NCI-H1930 (cell line): ENCODE data around the gene SOST.
"Not testable (repeated sequence)": the region's sequence is repeated elsewhere in the genome, so short reads cannot be mapped to it uniquely, and the experiment has no call there.

Source experiments
- DNase-seq, 2 experiments: peaks; one replicate each; lab custom pipeline; 2025; lab: John Stamatoyannopoulos, UW

SOST gene

DNA sequence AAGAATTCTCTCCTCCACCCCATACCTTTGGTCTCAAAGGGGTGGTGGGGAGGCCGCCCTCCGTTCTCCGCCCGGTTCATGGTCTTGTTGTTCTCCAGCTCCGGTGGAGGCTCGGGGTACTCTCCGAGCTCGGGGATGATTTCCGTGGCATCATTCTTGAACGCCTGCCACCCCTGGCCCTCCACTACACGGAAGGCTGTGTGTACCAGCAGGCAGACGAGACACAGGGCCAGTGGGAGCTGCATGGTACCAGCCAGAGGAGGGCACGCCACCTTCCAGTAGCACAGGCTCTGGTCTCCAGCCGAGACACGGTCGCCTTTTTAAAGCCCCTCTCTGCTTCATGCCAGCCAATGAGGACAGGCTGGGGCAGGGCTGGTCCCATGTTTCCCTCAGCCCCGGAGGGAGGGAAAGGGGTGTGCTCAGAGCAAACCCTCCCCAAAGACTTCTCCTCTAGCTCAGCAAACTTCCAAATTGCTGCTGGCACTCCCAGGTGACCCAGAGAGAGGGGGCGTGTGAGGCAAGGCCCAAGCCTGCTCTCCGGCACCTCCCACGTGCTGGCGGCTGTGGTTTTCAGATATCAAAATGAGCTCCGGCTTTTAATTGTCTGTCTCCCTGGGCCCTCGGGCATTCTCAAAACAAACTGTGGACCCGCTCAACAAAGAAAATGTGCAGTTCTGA, at the start of gene SOST:
Gene SOST, minus strand, starts transcription at position 295 of the 678 bp plus-strand sequence. Its CDS starts 50 bp downstream, at position 245.
- no peak for DNase-seq

DNA sequence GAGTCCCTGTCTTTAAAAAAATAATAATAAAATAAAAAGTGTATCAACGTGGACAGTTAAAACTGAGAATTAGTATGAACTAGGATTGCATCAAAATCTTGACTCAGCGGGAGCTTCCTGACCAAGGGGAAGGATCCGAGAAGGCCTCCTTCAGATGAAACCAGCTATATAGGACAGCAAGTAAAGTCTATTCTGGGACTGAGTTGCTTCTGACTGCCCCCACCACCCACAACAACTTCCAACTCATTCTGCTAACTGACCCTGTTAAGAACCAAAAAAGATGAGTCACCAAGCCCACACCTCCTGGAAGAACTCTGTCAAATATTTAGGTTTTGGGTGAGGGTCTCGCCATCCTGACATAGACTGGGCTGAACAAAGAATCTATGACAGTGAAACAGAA, 49.5 kb upstream of the SOST start:
- no peak for DNase-seq

DNA sequence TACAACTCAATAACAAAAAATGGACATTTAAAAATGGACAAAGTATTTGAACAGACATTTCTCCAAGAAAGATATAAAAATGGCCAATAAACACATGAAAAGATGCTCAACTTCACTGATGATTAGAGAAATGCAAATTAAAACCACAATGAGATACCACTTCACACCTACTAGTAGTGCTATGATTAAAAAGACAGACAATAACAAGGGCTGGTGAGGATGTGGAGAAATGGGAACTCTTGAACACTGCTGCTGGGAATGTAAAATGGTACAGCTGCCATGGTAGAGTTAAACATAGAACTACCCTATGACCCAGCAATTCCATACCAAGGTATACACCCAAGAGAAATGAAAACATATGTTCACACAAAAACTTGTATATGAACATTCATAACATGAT, 46.5 kb upstream of the SOST start:
- no peak for DNase-seq

DNA sequence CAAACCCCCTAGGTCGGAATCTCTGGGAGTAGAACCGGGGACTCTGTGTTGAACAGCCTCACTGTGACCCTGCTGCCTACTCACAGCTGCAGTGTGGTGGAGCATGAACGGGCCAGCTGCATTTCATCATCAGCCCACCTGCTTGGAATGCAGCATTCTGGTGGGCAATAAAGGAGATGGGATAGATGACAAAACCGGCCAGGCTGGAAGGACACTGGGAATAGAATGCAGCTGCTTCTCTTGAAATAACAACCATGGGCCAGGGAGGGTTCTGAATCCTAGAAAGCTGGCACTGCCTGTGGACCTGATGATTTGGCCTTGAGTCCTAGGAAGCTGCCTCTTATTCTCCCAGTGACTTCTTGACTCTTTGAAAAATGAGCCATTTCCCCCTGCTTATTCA, 45.2 kb upstream of the SOST start:
- DNase-seq = no peak

DNA sequence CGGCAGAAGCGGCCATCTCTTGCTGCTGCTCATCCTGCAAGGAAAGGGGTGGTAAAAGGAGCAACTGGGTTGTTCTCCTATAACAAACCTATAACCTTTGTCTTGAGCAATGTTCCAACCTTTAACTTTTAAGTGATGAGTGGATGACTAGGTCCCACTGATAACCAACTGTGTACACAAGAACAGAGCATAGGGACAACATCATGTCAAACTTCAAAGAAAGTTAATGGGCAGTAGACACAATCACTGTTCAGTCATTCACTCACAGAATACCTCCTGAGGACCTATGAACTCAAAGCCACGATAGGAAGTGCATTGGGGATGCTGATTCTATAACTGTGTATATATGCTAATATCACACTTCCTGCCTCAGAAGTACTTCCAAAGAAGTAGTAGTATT, 43.3 kb upstream of the SOST start:
- no peak for DNase-seq

DNA sequence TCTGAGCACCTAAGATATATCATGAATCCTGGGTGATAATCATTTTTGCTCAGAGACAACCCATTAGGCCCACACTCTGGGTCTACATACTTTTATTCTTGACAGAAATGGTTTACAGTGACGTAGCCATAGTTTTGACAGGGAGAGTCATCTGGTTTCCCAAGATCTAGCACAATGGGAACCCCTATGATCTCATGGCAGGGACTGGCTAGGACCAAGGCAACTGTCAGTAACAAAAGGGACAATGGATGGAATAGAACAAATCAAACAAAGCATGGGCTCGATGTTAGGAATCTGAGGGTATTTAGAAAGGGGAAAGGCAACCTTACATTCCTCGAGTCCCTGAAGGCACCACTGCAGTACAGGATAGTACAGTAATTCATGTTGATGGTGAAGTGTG, 42.1 kb upstream of the SOST start:
- DNase-seq = no peak

DNA sequence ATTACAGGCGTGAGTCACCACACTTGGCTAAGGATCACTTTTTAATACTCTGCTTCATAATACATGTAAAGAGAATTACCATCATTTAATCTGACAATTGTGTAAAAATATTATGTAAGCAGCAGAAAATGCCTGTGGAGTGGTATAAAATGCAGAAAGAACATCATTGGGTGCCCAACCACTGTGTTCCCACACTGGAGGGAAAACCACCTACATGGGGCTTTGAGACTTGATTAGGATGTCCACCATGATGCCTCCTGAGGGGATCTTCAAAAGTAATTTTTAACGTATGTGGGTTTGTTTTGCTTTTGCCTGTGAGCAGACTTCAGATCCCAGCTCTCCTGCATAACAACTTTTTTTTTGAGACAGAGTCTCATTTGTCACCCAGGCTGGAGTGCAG, 40.5 kb upstream of the SOST start:
- DNase-seq = no peak

DNA sequence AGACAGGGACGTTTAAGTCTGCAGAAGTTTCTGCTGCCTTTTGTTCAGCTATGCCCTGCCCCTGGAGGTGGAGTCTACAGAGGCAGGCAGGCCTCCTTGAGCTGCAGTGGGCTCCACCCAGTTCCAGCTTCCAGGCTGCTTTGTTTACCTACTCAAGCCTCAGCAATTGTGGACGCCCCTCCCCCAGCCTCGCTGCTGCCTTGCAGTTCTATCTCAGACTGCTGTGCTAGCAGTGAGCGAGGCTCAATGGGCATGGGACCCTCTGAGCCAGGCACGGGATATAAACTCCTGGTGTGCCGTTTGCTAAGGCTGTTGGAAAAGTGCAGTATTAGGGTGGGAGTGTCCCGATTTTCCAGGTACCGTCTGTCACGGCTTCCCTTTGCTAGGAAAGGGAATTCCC, 39.4 kb upstream of the SOST start:
- not testable (repeated sequence) for DNase-seq

DNA sequence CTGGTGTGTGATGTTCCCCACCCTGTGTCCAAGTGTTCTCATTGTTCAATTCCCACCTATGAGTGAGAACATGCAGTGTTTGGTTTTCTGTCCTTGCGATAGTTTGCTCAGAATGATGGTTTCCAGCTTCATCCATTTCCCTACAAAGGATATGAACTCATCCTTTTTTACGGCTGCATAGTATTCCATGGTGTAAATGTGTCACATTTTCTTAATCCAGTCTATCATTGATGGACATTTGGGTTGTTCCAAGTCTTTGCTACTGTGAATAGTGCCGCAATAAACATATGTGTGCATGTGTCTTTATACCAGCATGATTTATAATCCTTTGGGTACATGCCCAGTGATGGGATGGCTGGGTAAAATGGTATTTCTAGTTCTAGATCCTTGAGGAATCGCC, 34.1 kb upstream of the SOST start:
- not testable (repeated sequence) for DNase-seq

DNA sequence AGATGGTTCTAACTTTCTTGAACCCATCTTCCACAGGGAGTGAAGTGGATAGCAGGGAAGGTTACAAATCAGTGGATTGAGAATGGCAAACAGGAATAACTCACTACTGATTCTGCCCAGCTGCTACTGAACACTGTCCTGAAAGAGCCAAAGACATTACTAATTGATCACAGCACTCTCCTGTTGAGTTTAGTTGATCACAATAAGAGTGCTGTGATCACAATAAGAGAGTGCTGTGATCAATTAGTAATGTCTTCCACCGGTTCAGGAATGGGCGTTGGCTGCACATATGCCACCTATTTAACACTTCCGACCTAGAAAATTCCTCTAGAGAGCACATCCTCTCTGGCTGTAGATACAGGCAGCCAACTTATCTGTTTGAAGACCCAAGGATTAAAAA, 33.0 kb upstream of the SOST start:
- no peak for DNase-seq

DNA sequence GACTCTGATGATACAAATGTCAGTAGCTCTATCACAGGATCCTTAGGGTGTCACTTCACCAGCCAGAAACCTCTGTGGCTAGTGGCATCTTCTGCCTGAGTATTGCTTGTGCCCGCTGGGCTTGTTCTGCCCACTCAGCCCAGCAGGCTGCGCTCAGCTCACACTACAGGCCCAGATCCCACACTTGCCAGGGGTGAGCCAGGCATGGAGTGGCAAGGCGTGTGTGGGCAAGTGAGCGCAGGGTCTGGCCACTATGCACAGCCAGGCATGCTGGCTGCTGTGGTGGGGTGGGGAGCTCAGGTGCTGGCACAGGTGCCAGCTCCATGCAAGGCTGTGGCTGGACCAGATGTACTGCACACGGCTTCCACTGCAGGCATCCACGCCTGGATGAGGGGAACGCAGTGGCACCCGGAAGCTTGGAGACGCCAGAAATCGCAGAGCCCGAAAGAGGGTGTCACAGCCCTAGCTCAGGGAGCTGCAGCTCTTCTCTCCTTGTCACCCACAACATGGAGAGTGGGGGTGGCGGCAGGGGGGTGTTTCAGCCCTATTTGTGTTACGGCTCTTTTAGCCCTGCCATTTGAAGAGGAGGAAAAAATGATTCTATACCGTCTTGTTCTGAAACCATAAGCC, 31.8 kb upstream of the SOST start:
- DNase-seq = no peak

DNA sequence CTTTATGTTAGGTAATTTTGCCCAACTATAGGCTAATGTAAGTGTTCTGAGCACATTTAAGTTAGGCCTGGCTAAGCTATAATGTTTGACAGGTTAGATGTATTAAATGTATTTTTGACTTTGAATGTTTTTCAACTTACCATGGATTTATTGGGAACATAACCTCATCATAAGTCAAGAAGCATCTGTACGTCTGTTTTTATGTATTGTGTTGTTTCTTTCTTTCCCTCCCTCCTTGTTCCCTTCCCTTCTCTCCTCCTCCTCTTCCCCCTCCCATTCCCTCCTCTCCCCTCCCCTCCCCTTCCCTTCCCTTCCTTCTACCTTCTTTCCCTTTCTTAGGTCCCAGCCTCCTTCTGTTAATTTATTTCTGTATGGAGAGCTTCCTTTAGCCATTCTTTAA, 30.9 kb upstream of the SOST start:
- DNase-seq = no peak

DNA sequence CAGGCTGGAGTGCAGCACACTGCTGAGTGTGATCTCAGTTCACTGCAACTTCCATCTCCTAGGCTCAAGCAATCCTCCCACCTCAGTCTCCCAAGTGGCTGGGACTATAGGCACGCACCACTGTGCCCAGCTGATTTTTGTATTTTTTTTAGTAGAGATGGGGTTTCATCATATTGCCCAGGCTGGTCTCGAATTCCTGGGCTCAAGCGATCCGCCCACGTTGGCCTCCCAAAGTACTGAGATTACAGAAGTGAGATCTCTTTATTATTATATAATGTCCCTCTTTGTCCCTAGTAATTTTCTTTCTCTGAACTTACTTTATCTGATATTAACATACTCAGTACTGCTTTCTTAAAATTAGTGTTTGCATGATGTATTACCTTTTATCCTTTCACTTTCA, 29.9 kb upstream of the SOST start:
- DNase-seq = no peak

DNA sequence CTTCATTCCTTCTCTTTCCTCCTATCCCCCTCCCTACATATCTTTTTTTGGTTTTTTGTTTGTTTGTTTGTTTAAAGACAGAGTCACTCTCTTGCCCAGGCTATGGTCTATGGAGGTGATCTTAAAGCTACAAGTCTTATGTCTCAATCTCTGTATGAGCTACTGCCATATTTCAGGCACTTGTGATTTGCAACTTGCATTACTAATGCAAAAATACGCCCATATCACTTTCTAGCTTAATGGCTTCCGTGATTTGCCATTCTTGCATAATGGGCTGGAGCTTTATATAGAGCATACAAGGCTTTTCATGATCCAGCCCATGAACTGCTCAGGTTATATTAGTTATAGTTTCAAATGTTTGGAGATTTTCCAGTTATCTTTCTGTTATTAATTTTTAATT, 29.1 kb upstream of the SOST start:
- DNase-seq = no peak

DNA sequence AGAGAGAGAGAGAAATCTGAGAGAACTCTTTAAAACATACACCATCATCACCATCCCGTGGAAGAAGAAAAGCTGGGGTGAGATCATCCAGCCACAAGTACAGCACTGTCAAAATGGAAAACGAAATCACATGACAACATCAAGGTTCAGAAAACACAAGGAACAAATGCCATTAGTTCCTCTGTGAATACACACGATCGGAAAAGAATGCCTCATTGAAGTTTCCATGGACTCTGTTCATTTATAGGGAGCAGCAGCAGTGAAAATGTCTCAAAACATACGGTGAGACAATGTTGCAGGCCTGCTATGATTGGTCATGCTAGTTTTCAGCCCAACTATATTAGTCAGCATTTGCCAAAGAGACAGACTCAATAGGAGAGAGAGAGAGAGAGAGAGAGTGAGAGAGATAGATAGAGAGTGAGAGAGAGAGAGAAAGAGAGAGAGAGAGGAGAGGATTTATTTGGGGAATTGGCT, 26.1 kb upstream of the SOST start:
- DNase-seq = no peak

DNA sequence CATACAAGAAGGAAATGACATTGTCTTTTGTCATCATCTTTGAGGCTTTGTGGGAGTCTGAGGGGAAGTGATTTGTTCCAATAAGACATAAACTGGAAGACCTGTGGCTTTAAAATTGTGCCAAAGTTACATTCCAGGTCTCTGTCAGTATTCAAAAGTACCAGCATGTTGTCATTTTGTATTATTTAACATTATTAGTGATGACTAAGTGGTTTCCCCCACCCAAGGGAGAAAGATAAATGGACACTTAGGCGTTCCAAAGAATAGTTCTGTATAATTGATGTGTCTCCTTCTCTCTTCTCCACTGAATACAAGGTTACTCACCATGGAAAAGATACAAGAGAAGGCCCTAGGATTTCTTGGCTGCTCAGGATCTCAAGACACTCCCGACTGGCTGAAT, 25.5 kb upstream of the SOST start:
- DNase-seq = no peak

DNA sequence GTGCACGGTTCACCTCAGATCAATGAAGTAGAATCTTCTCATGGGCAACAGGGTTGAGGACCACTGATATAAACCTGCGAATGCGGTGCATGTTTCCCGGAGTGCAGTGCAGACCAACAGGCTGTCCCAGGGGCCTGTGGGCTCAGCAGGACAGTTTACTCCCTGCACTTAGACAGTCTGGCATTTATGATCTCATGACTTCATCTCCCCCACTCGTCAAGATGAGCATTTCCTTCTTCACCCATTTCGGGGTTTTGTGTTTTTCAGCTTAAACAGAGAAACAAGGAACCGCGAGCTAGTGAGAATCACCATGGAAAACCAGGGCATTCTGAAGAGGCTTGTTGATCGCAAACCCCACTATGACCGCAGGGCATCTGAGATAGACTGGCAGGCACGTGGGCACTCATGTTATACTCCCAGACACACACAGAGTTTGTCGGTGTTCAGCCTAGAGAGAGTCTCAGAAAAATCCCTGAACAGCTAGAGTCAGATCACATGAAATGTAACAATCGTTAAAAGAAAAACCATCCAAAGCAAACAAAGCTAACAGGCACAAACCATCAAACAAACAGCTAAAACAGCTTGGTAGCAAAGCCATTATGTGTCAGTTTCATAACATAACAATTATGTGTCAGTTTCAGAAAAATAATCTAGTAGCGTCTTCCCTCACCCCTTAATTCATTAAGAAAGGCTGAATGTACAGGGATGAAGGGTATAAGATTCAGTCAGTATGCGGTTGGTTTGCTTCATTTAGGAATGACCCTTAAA, 24.5 kb upstream of the SOST start:
- no peak for DNase-seq

DNA sequence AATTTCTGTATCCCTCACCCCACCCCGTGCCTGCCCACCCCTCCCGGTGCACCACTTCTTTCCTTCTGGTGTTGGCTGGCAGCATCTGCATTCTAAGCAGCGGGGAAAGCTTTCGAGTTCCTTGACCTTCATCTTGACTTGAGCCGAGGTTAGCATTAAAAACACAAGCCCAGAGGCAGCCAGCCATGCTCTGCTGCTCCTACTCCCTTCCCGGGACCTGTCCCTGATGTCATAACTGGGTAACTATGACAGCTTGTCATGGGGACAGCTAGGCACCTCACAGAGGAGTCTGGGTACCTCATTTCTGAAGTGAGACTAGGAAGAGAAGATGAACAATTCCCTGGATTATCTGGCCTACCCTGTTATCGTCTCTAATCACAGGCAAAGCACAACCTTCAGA, 21.5 kb upstream of the SOST start, which contains the start of gene CFAP97D1:
Gene CFAP97D1, plus strand, starts transcription at position 301 of the 400 bp plus-strand sequence. Its CDS starts 28 bp downstream, at position 329.
- no peak for DNase-seq

DNA sequence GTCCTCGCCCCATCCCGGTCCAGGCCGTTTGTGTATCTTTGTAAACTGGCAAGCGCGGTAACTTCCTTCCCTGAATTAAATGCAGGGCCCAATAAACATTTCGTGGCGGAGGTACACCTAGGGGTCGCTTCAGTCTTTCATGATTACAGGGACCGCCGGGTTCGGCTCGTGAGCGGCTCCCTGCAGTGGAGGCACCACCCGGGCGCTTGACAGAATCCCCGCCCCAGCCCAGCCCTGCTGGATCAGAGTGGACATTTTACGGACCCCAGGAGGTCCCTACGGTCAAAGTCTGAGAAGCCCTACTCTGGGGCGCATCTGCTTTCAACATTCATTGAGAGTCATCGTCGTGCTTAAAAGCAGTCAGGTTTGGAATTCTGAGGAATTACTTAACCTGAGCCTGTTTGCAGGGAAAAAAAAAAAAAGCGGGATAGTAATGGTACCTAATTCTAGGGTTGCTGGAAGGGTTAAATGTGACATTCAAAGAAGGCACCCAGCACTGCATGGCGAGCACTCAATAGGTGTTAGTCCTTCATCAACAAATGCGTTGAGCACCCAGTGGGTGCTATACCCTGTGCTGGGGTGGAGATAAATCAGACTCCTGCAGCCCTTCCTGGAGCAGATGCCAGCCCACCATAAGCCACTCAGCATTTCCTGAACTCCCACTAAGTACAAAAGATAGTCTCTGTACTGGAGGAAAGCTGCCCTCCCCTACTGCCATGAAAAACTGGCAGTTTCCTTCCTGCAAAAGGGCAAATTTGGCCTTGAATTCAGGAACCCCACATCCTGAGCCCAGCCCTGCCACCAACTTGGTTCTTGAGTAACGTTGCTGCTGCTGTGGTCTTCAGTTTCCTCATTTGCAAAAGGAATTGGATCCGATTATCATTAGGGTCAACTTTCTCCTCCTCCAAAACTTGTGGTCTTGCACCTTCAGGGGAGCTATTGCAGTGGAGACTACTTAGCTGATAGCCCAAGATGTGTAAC, 20.8 kb upstream of the SOST start:
- DNase-seq = no peak

DNA sequence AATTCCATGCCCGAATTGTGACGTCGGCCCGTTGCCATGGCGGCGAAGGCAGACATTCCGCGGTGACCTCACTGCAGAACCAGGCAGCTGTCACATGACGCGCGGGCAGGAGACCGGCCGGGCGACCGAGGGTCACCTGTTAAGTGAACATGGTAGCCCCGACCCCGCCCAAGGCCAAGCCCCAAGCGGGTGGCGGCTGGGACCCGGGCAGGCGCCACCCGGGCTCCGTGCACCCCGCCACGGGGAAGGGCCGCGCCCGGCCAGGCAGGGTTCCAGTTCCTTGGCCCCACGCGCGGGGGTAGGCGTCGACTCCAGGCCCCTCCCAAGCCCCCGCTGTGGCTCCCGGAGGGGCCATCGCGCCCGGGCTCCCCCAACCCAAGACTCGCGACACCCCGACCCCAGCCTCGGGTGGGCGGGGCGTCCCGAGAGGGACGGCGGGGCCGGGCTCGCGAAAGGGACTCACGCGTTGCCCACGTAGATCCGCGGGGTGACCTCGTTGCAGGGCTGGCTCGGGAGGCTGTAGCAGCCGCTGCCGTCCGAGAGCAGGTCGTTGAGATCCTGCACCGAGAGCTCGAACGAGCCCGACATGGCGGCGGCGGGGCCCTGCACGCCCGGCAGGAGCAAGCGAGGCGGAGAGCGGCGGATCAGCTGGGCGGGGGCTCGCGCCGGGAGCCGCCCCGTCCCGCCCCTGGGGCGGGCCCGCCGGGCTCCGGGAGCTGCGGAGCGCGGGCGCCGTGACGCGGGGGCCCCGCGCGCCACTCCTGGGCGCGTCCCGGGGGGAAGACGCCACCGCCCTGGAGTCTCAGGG, 19.9 kb upstream of the SOST start, which contains the start of gene DUSP3:
Gene DUSP3, minus strand, starts transcription at position 641 of the 808 bp plus-strand sequence. Its CDS starts 53 bp downstream, at position 588.
- DNase-seq = peak; percentile 61 to 80
